ENCODE results near the gene TNIK.

TNIK gene

GRCh38 chr3:171363202-171363601 lies 97.0 kb downstream of the TNIK start:
- H3K27me3 ChIP-seq (ENCODE audit: insufficient read depth, poor library complexity, severe bottlenecking) = no peaks in the 10 kb centered on the region
- DNase-seq (ENCODE audit: low spot score) (no peak), ATAC-seq (ENCODE audit: low read depth) (no peak)
- H3K9me3 ChIP-seq (ENCODE audit: severe bottlenecking) = no peaks in the 10 kb centered on the region
- H3K4me3 ChIP-seq (ENCODE audit: severe bottlenecking) = no peak overlapping the region
- no peaks in the 10 kb centered on the region for H3K4me1 ChIP-seq (ENCODE audit: insufficient read depth, poor library complexity, severe bottlenecking)
- no peak overlapping the region for H3K27ac ChIP-seq (ENCODE audit: poor library complexity, severe bottlenecking)
- TF ChIP-seq CTCF (IDR thresholded peaks at IDR 0.05; ENCODE audit: poor library complexity, severe bottlenecking) = no peak
- H3K36me3 ChIP-seq (ENCODE audit: low read depth) = no peaks in the 10 kb centered on the region

- Histone ChIP-seq H3K36me3 (ENCODE audit: low read depth) (no peaks in the 10 kb centered on the region), H3K4me3 (ENCODE audit: severe bottlenecking) (no peak overlapping the region), H3K27ac (ENCODE audit: poor library complexity, severe bottlenecking) (no peak overlapping the region), H3K27me3 (ENCODE audit: insufficient read depth, poor library complexity, severe bottlenecking) (no peaks in the 10 kb centered on the region), H3K4me1 (ENCODE audit: insufficient read depth, poor library complexity, severe bottlenecking) (peaks cover 6% of the 10 kb centered on the region), H3K9me3 (ENCODE audit: severe bottlenecking) (no peaks in the 10 kb centered on the region)
- ATAC-seq (ENCODE audit: low read depth) = no peak
- no peak for TF ChIP-seq CTCF (IDR thresholded peaks at IDR 0.05; ENCODE audit: poor library complexity, severe bottlenecking)
- DNase-seq (ENCODE audit: low spot score) = no peak
These were observed 97.6 kb downstream of the TNIK start for GRCh38 chr3:171362575-171362974.

GRCh38 chr3:171358881-171359198 lies 101.4 kb downstream of the TNIK start:
- Histone ChIP-seq H3K9me3 (ENCODE audit: severe bottlenecking) (no peaks in the 10 kb centered on the region), H3K4me3 (ENCODE audit: severe bottlenecking) (no peak overlapping the region), H3K27ac (ENCODE audit: poor library complexity, severe bottlenecking) (peak overlapping the region; percentile 92), H3K36me3 (ENCODE audit: low read depth) (no peaks in the 10 kb centered on the region), H3K27me3 (ENCODE audit: insufficient read depth, poor library complexity, severe bottlenecking) (no peaks in the 10 kb centered on the region), H3K4me1 (ENCODE audit: insufficient read depth, poor library complexity, severe bottlenecking) (peaks cover 36% of the 10 kb centered on the region)
- no peak for ATAC-seq (ENCODE audit: low read depth)
- TF ChIP-seq CTCF (IDR thresholded peaks at IDR 0.05; ENCODE audit: poor library complexity, severe bottlenecking) = no peak
- no peak for DNase-seq (ENCODE audit: low spot score)

GRCh38 chr3:171358181-171358880 lies 101.9 kb downstream of the TNIK start:
- H3K4me3 ChIP-seq (ENCODE audit: severe bottlenecking) = no peak overlapping the region
- no peak for DNase-seq (ENCODE audit: low spot score)
- no peak for TF ChIP-seq CTCF (IDR thresholded peaks at IDR 0.05; ENCODE audit: poor library complexity, severe bottlenecking)
- no peaks in the 10 kb centered on the region for H3K36me3 ChIP-seq (ENCODE audit: low read depth)
- no peaks in the 10 kb centered on the region for H3K27me3 ChIP-seq (ENCODE audit: insufficient read depth, poor library complexity, severe bottlenecking)
- H3K27ac ChIP-seq (ENCODE audit: poor library complexity, severe bottlenecking) = peak overlapping the region; percentile 92
- ATAC-seq (ENCODE audit: low read depth) = no peak
- H3K9me3 ChIP-seq (ENCODE audit: severe bottlenecking) = no peaks in the 10 kb centered on the region
- peaks cover 41% of the 10 kb centered on the region for H3K4me1 ChIP-seq (ENCODE audit: insufficient read depth, poor library complexity, severe bottlenecking)

GRCh38 chr3:171357721-171358120 lies 102.5 kb downstream of the TNIK start:
- H3K9me3 ChIP-seq (ENCODE audit: severe bottlenecking) = no peaks in the 10 kb centered on the region
- no peak overlapping the region for H3K4me3 ChIP-seq (ENCODE audit: severe bottlenecking)
- H3K27me3 ChIP-seq (ENCODE audit: insufficient read depth, poor library complexity, severe bottlenecking) = no peaks in the 10 kb centered on the region
- ATAC-seq (ENCODE audit: low read depth) = no peak
- no peaks in the 10 kb centered on the region for H3K36me3 ChIP-seq (ENCODE audit: low read depth)
- TF ChIP-seq CTCF (IDR thresholded peaks at IDR 0.05; ENCODE audit: poor library complexity, severe bottlenecking) = no peak
- H3K4me1 ChIP-seq (ENCODE audit: insufficient read depth, poor library complexity, severe bottlenecking) = peaks cover 48% of the 10 kb centered on the region
- no peak for DNase-seq (ENCODE audit: low spot score)
- peak overlapping the region; percentile 92 for H3K27ac ChIP-seq (ENCODE audit: poor library complexity, severe bottlenecking)

All from RWPE2 (cell line).